GM23248 (cell line): ENCODE data around the gene TRIAP1. TPM values are rescaled to one million over a fixed set of nuclear protein-coding genes. Genes with fewer than 3 reads are reported as not detected.

Source experiments
- DNase-seq: peaks from one replicate; pipeline ENCODE4 v3.0.0-alpha.2; 2015
- H2AFZ ChIP-seq: fragments of 200-600 bp; sonication (generic); 2 replicates; pipeline ENCODE4 v1.6.1; 2016; ENCODE audit warnings: antibody characterized with exemption
- H3F3A ChIP-seq: fragments of 200-600 bp; sonication (generic); 2 replicates; pipeline ENCODE4 v1.6.1; 2016; ENCODE audit warnings: mild to moderate bottlenecking, antibody characterized with exemption, mixed run types; ENCODE audit not compliant: insufficient read depth
- H3K27ac ChIP-seq: fragments of 200-600 bp; sonication (generic); 2 replicates; pipeline ENCODE4 v1.5.1; 2016; ENCODE audit warnings: mild to moderate bottlenecking
- H3K27me3 ChIP-seq: fragments of 200-600 bp; sonication (generic); replicated peaks from 2 replicates; pipeline ENCODE4 v1.6.1; 2016; ENCODE audit warnings: mild to moderate bottlenecking; ENCODE audit not compliant: insufficient read depth
- H3K36me3 ChIP-seq: fragments of 200-600 bp; sonication (generic); 2 replicates; pipeline ENCODE4 v1.6.1; 2016; ENCODE audit warnings: low read depth, mild to moderate bottlenecking
- H3K4me1 ChIP-seq: fragments of 200-600 bp; sonication (generic); 2 replicates; pipeline ENCODE4 v1.6.1; 2016; ENCODE audit warnings: mild to moderate bottlenecking; ENCODE audit not compliant: insufficient read depth
- H3K4me2 ChIP-seq: fragments of 200-600 bp; sonication (generic); one replicate; pipeline ENCODE4 v1.6.1; 2016; ENCODE audit warnings: mild to moderate bottlenecking; ENCODE audit not compliant: unreplicated experiment
- H3K4me3 ChIP-seq: fragments of 200-600 bp; sonication (generic); 2 replicates; pipeline ENCODE4 v1.5.1; 2016; ENCODE audit warnings: mild to moderate bottlenecking
- H3K79me2 ChIP-seq: fragments of 200-600 bp; sonication (generic); 2 replicates; pipeline ENCODE4 v1.6.1; 2016; ENCODE audit warnings: mild to moderate bottlenecking; ENCODE audit not compliant: insufficient read depth
- H3K9ac ChIP-seq: fragments of 200-600 bp; sonication (generic); 2 replicates; pipeline ENCODE4 v1.6.1; 2016; ENCODE audit warnings: mild to moderate bottlenecking
- H3K9me2 ChIP-seq: fragments of 200-600 bp; sonication (generic); 2 replicates; pipeline ENCODE4 v1.6.1; 2016; ENCODE audit warnings: mixed run types, mild to moderate bottlenecking, moderate library complexity; ENCODE audit not compliant: insufficient read depth
- H3K9me3 ChIP-seq: fragments of 200-600 bp; sonication (generic); one replicate; pipeline ENCODE4 v1.6.1; 2017; ENCODE audit warnings: low read depth
- H4K20me1 ChIP-seq: fragments of 200-600 bp; sonication (generic); 2 replicates; pipeline ENCODE4 v1.6.0; 2016; ENCODE audit not compliant: insufficient read depth
- EZH2 ChIP-seq: fragments of 200-600 bp; sonication (generic); IDR thresholded peaks from 2 replicates; pipeline ENCODE4 v1.6.1; 2018; ENCODE audit warnings: antibody characterized with exemption, mild to moderate bottlenecking; ENCODE audit not compliant: insufficient read depth, poor library complexity, severe bottlenecking
- EZH2phosphoT487 ChIP-seq: fragments of 200-600 bp; sonication (generic); IDR thresholded peaks from 2 replicates; pipeline ENCODE4 v1.6.1; 2018; ENCODE audit warnings: antibody characterized with exemption, moderate library complexity, mild to moderate bottlenecking, low read depth; ENCODE audit not compliant: insufficient read depth
- WGBS, 2 experiments: methylation state at CpG; one replicate each; pipeline ENCODE4 v1.1.6; 2015 to 2017; ENCODE audit warnings: low lambda C conversion rate in 2 of 2, low coverage in 1 of 2; ENCODE audit errors: missing lambda C conversion rate in 2 of 2; 5-methylcytosine and 5-hydroxymethylcytosine counted together
- in situ Hi-C: fragments of 300-500 bp; cut with MboI; formaldehyde crosslinking; loops from 2 replicates; pipeline ENCODE4 v1.15.0; 2020
- polyA plus RNA-seq: library from polyadenylated mRNA; unstranded; fragments of >200 nt; fragmentation: Nextera tagmentation; extraction: Ambion mirVana; gene quantifications from 2 replicates; pipeline ENCODE4 v1.2.1, GENCODE V29; 2016
- total RNA-seq: library from RNA; depleted of rRNA; stranded (reverse); fragments of >200 nt; shearing (Covaris generic); gene quantifications from 2 replicates; pipeline ENCODE4 v1.2.3, GENCODE V29; 2014

Gene TRIAP1
- total and polyA plus RNA-seq, 2 experiments from 2014 or later, result 45.6 to 68.6 TPM

DNA sequence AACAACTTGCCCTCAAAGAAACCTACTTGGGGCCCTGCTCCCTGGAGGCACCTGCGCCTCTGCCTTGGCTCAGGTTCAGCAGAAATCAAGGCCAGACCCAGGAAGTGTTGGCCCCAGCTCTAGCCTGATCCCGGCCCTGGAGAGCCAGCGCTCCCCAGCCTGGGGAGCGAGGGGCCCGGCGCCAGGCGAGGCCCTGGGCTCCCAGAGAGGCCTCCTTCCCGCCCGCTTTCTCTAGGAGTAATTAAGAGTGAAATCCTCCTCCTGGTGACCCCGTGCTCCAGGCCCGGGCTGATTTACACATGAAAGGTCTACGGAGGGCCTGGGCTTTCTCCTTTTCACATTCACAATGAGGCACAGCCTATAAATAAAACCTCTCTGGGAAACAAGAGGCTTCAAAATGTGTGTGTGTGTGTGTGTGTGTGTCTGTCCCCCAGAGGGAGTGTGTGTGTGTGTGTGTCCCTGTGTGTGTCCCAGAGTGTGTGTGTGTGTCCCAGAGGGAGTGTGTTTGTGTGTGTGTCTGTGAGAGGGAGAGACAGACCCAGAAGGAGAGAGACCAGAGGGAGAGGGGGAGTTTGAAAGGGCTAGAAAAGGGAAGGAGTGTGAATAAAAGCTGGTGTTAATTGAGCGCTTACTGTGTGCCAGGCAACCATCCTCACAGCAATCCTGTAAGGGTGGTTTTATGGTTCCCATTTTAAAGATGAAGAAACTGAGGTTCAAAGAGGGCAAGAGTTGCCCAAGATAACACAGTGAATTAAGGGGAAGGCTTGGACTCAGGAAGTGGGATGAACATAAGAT, 32.1 kb downstream of the TRIAP1 start:
- H3K9ac ChIP-seq, result no peak overlapping the region
- no peaks in the 10 kb centered on the region for H3K36me3 ChIP-seq
- no peak overlapping the region for H3K27ac ChIP-seq
- no peaks in the 10 kb centered on the region for H4K20me1 ChIP-seq
- no peak overlapping the region for H3K4me3 ChIP-seq
- no peaks in the 10 kb centered on the region for H3K4me1 ChIP-seq
- H3F3A ChIP-seq, result no peaks in the 10 kb centered on the region
- no peaks in the 10 kb centered on the region for H3K9me3 ChIP-seq
- 30 to 33% methylated on average over 13 of the region's 13 CpGs for WGBS, 2 experiments
- no peak for TF ChIP-seq EZH2
- no peak for TF ChIP-seq EZH2phosphoT487
- no peaks in the 10 kb centered on the region for H3K79me2 ChIP-seq
- no peaks in the 10 kb centered on the region for H3K9me2 ChIP-seq
- DNase-seq, result no peak
- peaks cover 4% of the 10 kb centered on the region; the same call in 1 of the 2 replicates for H3K27me3 ChIP-seq
- no peak overlapping the region for H3K4me2 ChIP-seq
- in situ Hi-C loops, result no loop called here
- H2AFZ ChIP-seq, result no peak overlapping the region

DNA sequence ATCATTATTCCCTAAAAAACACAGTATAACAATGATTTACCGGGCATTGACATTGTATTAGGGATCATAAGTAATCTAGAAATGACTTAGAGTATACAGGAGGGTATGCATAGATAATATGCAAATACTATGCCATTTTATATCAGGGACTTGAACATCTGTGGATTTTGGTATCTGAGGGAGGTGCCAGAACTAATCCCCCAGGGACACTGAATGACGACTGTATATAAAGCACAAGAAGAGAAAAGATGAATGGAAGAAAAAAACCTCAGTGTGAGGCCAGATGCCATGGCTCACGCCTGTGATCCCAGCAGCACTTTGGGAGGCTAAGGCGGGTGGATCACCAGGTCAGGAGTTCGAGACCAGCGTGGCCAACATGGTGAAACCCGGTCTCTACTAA, 33.8 kb downstream of the TRIAP1 start:
- no peaks in the 10 kb centered on the region for H3F3A ChIP-seq
- no peak overlapping the region for H3K4me2 ChIP-seq
- no peaks in the 10 kb centered on the region for H3K9me3 ChIP-seq
- no peaks in the 10 kb centered on the region for H3K4me1 ChIP-seq
- H3K36me3 ChIP-seq, result no peaks in the 10 kb centered on the region
- H4K20me1 ChIP-seq, result no peaks in the 10 kb centered on the region
- DNase-seq, result no peak
- H3K4me3 ChIP-seq, result no peak overlapping the region
- no peak overlapping the region for H3K9ac ChIP-seq
- TF ChIP-seq EZH2phosphoT487, result no peak
- TF ChIP-seq EZH2, result no peak
- H2AFZ ChIP-seq, result no peak overlapping the region
- 56 to 59% methylated on average over 7 of the region's 7 CpGs for WGBS, 2 experiments
- H3K79me2 ChIP-seq, result no peaks in the 10 kb centered on the region
- in situ Hi-C loops, result no loop called here
- no peaks in the 10 kb centered on the region for H3K9me2 ChIP-seq
- H3K27me3 ChIP-seq, result no peaks in the 10 kb centered on the region; the same call in 1 of the 2 replicates
- no peak overlapping the region for H3K27ac ChIP-seq

DNA sequence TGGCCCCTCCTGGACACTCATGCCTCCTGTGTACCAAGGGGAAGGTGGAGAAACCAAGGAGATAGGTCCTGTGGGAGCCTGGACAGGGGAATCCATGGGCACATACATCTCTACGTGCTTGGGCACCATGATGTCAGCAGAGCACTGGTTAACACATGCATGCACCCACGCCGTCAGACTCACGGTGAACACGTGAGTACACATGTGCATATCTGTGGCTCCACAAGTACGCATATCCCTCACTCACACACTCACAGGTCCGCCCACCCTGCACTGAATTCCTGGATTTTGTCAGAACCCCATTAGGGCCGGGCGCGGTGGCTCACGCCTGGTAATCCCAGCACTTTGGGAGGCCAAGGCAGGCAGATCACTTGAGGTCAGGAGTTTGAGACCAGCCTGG, 37.4 kb downstream of the TRIAP1 start:
- Histone ChIP-seq H3K27ac (no peak overlapping the region), H3K4me3 (no peak overlapping the region), H3K36me3 (no peaks in the 10 kb centered on the region), H2AFZ (no peak overlapping the region), H4K20me1 (no peaks in the 10 kb centered on the region), H3K9me3 (no peaks in the 10 kb centered on the region), H3K79me2 (no peaks in the 10 kb centered on the region), H3K4me1 (no peaks in the 10 kb centered on the region), H3K4me2 (no peak overlapping the region), H3K9ac (no peak overlapping the region), H3K9me2 (no peaks in the 10 kb centered on the region), H3F3A (no peaks in the 10 kb centered on the region), H3K27me3 (no peaks in the 10 kb centered on the region; the same call in 1 of the 2 replicates)
- WGBS, 2 experiments, result 82 to 84% methylated on average over 11 of the region's 11 CpGs
- DNase-seq, result no peak
- TF ChIP-seq EZH2 (no peak), EZH2phosphoT487 (no peak)
- in situ Hi-C loops, result no loop called here

DNA sequence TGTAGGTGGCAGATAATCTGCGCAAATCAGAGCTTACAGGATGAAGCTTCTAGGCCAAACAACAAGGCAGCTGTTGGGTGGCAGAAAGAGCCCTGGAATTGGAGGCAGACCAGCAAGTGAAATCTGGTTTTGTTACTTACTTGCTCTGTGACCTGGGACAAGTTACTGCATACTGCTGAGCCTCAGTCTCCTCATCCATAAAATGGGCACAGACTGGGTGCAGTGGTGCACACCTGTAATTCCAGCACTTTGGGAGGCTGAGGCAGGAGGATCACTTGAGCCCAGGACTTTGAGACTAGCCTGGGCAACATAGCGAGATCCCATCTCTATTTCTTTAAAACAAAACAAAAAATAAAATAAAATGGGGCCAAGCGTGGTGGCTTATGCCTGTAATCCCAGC, 39.6 kb downstream of the TRIAP1 start:
- H3K79me2 ChIP-seq, result no peaks in the 10 kb centered on the region
- H3K4me3 ChIP-seq, result no peak overlapping the region
- in situ Hi-C loops, result no loop called here
- H3K9me3 ChIP-seq, result no peaks in the 10 kb centered on the region
- DNase-seq, result no peak
- no peak overlapping the region for H2AFZ ChIP-seq
- no peaks in the 10 kb centered on the region for H3K4me1 ChIP-seq
- no peaks in the 10 kb centered on the region for H3K9me2 ChIP-seq
- no peaks in the 10 kb centered on the region for H4K20me1 ChIP-seq
- no peaks in the 10 kb centered on the region for H3K36me3 ChIP-seq
- no peak overlapping the region for H3K27ac ChIP-seq
- peaks cover 7% of the 10 kb centered on the region for H3K27me3 ChIP-seq
- TF ChIP-seq EZH2phosphoT487 (no peak), EZH2 (no peak)
- WGBS, 2 experiments, result 72 to 82% methylated on average over 3 of the region's 3 CpGs
- H3K4me2 ChIP-seq, result no peak overlapping the region
- no peak overlapping the region for H3K9ac ChIP-seq
- H3F3A ChIP-seq, result no peaks in the 10 kb centered on the region
